ENCODE measurements around the gene HABP4. TPM values are rescaled to one million over a fixed set of nuclear protein-coding genes. Genes with fewer than 3 reads are reported as not detected.

Gene HABP4
- total RNA-seq, 1 experiment from 2014 or later, result 9.8 TPM

- no peak for DNase-seq (ENCODE audit: low spot score)
- ChIA-PET CTCF (no interaction called here), POLR2A (no interaction called here)
- peaks cover 13% of the 10 kb centered on the region for H3K36me3 Mint-ChIP-seq
- no peak overlapping the region for H3K27ac Mint-ChIP-seq
- no peak overlapping the region for H3K4me3 Mint-ChIP-seq
- no peak for ATAC-seq
- H3K27me3 Mint-ChIP-seq (ENCODE audit: low read depth), result no peaks in the 10 kb centered on the region
- TF ChIP-seq SP1 (CRISPR knock-in tag; conservative IDR thresholded peaks at IDR 0.05) (no peak), GABPB1 (CRISPR knock-in tag; IDR thresholded peaks at IDR 0.05) (no peak), TCF7 (CRISPR knock-in tag; IDR thresholded peaks at IDR 0.05; ENCODE audit: low read depth) (no peak), ATF6 (CRISPR knock-in tag; IDR thresholded peaks at IDR 0.05) (no peak), ZNF317 (CRISPR knock-in tag; IDR thresholded peaks at IDR 0.05; ENCODE audit: borderline replicate concordance, low read depth) (no peak), AR (CRISPR knock-in tag; IDR thresholded peaks at IDR 0.05) (no peak), AFF4 (CRISPR knock-in tag; IDR thresholded peaks at IDR 0.05; ENCODE audit: borderline replicate concordance) (no peak), IRF2 (CRISPR knock-in tag; IDR thresholded peaks at IDR 0.05; ENCODE audit: borderline replicate concordance, low read depth) (no peak)
- TF ChIP-seq, protein P1, sequence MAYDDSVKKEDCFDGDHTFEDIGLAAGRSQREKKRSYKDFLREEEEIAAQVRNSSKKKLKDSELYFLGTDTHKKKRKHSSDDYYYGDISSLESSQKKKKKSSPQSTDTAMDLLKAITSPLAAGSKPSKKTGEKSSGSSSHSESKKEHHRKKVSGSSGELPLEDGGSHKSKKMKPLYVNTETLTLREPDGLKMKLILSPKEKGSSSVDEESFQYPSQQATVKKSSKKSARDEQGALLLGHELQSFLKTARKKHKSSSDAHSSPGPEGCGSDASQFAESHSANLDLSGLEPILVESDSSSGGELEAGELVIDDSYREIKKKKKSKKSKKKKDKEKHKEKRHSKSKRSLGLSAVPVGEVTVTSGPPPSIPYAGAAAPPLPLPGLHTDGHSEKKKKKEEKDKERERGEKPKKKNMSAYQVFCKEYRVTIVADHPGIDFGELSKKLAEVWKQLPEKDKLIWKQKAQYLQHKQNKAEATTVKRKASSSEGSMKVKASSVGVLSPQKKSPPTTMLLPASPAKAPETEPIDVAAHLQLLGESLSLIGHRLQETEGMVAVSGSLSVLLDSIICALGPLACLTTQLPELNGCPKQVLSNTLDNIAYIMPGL (CRISPR knock-in tag; IDR thresholded peaks at IDR 0.05), result no peak
- TF ChIP-seq, protein P2, sequence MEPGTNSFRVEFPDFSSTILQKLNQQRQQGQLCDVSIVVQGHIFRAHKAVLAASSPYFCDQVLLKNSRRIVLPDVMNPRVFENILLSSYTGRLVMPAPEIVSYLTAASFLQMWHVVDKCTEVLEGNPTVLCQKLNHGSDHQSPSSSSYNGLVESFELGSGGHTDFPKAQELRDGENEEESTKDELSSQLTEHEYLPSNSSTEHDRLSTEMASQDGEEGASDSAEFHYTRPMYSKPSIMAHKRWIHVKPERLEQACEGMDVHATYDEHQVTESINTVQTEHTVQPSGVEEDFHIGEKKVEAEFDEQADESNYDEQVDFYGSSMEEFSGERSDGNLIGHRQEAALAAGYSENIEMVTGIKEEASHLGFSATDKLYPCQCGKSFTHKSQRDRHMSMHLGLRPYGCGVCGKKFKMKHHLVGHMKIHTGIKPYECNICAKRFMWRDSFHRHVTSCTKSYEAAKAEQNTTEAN (CRISPR knock-in tag; IDR thresholded peaks at IDR 0.05), result no peak
- TF ChIP-seq, protein P3, sequence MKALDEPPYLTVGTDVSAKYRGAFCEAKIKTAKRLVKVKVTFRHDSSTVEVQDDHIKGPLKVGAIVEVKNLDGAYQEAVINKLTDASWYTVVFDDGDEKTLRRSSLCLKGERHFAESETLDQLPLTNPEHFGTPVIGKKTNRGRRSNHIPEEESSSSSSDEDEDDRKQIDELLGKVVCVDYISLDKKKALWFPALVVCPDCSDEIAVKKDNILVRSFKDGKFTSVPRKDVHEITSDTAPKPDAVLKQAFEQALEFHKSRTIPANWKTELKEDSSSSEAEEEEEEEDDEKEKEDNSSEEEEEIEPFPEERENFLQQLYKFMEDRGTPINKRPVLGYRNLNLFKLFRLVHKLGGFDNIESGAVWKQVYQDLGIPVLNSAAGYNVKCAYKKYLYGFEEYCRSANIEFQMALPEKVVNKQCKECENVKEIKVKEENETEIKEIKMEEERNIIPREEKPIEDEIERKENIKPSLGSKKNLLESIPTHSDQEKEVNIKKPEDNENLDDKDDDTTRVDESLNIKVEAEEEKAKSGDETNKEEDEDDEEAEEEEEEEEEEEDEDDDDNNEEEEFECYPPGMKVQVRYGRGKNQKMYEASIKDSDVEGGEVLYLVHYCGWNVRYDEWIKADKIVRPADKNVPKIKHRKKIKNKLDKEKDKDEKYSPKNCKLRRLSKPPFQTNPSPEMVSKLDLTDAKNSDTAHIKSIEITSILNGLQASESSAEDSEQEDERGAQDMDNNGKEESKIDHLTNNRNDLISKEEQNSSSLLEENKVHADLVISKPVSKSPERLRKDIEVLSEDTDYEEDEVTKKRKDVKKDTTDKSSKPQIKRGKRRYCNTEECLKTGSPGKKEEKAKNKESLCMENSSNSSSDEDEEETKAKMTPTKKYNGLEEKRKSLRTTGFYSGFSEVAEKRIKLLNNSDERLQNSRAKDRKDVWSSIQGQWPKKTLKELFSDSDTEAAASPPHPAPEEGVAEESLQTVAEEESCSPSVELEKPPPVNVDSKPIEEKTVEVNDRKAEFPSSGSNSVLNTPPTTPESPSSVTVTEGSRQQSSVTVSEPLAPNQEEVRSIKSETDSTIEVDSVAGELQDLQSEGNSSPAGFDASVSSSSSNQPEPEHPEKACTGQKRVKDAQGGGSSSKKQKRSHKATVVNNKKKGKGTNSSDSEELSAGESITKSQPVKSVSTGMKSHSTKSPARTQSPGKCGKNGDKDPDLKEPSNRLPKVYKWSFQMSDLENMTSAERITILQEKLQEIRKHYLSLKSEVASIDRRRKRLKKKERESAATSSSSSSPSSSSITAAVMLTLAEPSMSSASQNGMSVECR (CRISPR knock-in tag; IDR thresholded peaks at IDR 0.05; ENCODE audit: borderline replicate concordance), result no peak
- TF ChIP-seq, protein P4, sequence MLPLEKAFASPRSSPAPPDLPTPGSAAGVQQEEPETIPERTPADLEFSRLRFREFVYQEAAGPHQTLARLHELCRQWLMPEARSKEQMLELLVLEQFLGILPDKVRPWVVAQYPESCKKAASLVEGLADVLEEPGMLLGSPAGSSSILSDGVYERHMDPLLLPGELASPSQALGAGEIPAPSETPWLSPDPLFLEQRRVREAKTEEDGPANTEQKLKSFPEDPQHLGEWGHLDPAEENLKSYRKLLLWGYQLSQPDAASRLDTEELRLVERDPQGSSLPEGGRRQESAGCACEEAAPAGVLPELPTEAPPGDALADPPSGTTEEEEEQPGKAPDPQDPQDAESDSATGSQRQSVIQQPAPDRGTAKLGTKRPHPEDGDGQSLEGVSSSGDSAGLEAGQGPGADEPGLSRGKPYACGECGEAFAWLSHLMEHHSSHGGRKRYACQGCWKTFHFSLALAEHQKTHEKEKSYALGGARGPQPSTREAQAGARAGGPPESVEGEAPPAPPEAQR (CRISPR knock-in tag; IDR thresholded peaks at IDR 0.05), result no peak
- TF ChIP-seq, protein P5, sequence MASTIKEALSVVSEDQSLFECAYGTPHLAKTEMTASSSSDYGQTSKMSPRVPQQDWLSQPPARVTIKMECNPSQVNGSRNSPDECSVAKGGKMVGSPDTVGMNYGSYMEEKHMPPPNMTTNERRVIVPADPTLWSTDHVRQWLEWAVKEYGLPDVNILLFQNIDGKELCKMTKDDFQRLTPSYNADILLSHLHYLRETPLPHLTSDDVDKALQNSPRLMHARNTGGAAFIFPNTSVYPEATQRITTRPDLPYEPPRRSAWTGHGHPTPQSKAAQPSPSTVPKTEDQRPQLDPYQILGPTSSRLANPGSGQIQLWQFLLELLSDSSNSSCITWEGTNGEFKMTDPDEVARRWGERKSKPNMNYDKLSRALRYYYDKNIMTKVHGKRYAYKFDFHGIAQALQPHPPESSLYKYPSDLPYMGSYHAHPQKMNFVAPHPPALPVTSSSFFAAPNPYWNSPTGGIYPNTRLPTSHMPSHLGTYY (CRISPR knock-in tag; IDR thresholded peaks at IDR 0.05), result no peak
- TF ChIP-seq, protein P6, sequence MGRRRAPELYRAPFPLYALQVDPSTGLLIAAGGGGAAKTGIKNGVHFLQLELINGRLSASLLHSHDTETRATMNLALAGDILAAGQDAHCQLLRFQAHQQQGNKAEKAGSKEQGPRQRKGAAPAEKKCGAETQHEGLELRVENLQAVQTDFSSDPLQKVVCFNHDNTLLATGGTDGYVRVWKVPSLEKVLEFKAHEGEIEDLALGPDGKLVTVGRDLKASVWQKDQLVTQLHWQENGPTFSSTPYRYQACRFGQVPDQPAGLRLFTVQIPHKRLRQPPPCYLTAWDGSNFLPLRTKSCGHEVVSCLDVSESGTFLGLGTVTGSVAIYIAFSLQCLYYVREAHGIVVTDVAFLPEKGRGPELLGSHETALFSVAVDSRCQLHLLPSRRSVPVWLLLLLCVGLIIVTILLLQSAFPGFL (CRISPR knock-in tag; IDR thresholded peaks at IDR 0.05; ENCODE audit: borderline replicate concordance), result no peak
- H3K4me1 Mint-ChIP-seq, result no peaks in the 10 kb centered on the region
- H3K9me3 Mint-ChIP-seq, result no peaks in the 10 kb centered on the region
These were observed 40.6 kb downstream of the HABP4 start for GRCh38 chr9:96490534-96491078.
